Inflammatory macrophage treated with lipopolysaccharide for 1 hour (primary cell): ENCODE results near the gene UPK1B.
A peak's percentile ranks its signal among the peaks of the same experiment; 100 is the strongest.
"Not testable (repeated sequence)": the region's sequence is repeated elsewhere in the genome, so short reads cannot be mapped to it uniquely, and the experiment has no call there.

Experiments used
- DNase-seq, 2 donors: peaks; one replicate each; pipeline ENCODE4 v3.0.0-alpha.2; 2020 to 2022

UPK1B gene

GRCh38 chr3:119173325-119173724 is at the start of gene UPK1B:
TSS of gene UPK1B (plus strand) at chr3:119173598. CDS start at chr3:119186742, 13,144 bp downstream.
- no peak for DNase-seq

DNA sequence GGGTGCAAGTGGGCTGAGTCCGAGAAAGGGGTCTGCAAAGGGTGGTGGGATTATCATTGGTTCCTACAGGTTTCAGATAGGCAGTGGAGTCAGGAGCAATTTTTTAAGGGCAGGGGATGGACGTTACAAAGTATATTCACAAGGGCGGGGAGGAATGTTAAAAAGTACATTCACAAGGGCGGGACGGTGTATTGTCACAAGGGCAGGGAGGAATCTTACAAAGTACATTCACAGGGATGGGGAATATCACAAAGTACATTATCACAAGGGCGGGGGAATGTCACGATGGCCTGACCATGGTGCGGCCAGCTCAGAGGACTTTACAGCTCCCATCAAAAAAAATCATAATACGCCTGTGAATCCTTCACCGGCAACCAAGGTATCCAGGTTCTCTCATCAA is 48.1 kb upstream of the UPK1B start:
- DNase-seq = no peak

DNA sequence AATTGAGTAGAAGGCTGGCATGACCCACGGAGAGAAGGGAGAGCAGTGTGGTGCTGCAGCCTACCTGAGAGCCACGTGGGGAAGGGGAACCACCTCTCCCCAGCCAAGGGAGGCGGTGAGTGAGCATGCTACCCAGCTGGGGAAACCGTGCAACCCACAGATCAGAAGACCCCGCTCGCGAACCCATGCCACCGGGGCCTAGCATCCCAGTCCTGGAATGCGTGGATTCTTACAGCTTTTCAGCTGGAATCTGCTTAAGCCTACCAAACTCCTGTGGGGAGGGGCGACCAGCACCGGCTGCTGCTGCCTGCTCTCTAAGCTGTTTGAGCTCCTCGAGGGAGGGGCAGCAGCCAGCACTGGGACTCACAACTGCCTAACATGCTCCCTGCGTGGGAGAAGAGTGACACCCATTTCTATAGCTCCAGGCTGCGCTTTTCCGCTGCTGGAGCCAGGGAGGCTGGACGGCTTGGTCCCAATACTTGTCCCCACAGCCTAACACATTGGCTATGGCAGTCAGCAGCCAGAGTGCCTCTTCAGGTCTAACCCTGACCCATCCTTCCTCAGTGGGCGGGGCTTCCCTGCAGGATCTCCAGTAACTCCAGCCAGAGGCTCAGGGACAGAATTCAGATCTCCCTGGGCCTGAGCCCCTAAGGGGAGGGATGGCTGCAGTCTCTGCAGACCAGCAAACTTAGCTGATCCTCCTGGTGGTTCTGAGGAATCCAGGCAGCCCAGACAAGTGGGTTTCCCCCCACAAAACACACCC is 47.5 kb upstream of the UPK1B start:
- no peak for DNase-seq

DNA sequence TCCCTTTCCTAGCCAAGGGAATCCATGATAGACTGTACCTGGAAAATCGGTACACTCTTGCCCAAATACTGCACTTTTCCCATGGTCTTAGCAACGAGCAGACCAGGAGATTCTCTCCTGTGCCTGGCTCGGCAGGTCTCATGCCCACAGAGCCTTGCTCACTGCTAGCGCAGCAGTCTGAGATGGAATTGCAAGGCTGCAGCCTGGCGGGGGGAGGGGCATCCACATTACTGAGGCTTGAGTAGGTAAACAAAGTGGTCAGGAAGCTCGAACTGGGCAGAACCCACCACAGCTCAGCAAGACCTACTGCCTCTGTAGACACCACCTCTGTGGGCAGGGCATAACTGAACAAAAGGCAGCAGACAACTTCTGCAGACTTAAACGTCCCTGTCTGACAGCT is 43.1 kb upstream of the UPK1B start:
- DNase-seq = not testable (repeated sequence)

DNA sequence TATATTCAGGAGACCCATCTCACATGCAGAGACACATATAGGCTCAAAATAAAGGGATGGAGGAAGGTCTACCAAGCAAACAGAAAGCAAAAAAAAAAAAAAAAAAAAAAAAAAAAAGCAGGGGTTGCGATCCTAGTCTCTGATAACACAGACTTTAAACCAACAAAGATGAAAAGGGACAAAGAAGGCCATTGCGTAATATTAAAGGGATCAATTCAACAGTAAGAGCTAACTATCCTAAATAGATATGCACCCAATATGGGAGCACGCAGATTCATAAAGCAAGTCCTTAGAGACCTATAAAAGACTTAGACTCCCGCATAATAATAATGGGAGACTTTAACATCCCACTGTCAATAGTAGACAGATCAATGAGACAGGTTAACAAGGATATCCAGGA is 41.1 kb upstream of the UPK1B start:
- DNase-seq = not testable (repeated sequence)

DNA sequence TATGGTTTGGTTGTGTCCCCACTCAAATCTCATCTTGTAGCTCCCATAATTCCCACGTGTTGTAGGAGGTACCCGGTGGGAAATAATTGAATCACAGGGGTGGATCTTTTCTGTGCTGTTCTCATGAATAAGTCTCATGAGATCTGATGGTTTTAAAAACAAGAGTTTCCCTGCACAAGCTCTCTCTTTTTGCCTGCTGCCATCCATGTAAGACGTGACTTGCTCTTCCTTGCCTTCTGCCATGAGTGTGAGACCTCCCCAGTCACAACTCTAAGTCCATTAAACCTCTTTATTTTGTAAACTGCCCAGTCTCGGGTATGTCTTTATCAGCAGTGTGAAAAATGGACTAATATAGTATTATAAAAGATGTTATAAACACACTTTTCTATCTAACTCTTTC is 34.0 kb upstream of the UPK1B start:
- not testable (repeated sequence) for DNase-seq

GRCh38 chr3:119140466-119140865 is 32.9 kb upstream of the UPK1B start:
- DNase-seq = no peak

GRCh38 chr3:119145128-119145499 is 28.3 kb upstream of the UPK1B start:
- no peak for DNase-seq

- DNase-seq = peak in 1 of 2 donors; percentile 9
Observed at GRCh38 chr3:119145500-119146167, 27.8 kb upstream of the UPK1B start, which contains the start of gene TEX55. TSS of gene TEX55 (plus strand) at chr3:119146165. CDS start at chr3:119146190, 25 bp downstream.

DNA sequence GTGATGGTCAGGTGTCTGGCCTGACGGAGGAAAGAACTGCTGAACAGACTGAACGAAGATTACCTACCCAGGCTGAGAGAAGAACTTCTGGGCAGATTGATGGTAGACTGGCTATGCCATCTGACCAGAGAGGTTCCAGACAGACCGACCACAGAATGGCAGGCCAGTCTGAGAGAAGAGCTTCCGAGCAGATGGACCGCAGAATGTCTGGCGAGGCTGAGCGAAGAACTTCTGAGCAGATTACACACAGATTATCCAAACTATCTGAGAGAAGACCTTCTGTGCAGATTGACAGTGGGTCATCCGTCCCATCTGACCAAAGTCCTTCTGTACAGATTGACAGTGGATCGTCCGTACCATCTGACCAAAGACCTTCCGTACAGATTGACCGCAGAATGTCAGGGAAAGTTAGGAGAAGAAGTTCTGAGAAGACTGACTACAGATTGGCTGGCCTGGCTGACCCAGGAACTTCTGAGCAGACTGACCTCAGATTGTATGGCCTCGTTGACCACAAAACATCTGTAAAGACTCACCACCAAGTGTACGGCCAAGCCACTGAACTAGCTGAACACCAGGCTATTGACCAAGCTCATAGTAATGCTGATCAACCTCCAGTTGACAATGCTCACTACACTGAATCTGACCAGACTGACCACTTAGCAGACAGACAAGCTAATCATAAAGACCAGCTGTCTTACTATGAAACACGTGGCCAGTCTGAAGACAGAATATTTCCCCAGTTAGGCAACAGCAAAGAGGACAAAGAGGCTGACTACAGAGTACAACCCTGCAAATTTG is 26.6 kb upstream of the UPK1B start:
- no peak for DNase-seq

- no peak for DNase-seq
Observed at GRCh38 chr3:119147494-119147893, 25.9 kb upstream of the UPK1B start.

GRCh38 chr3:119148493-119149180 is 24.8 kb upstream of the UPK1B start:
- no peak for DNase-seq

- no peak for DNase-seq
Observed at GRCh38 chr3:119149484-119149883, 23.9 kb upstream of the UPK1B start.

GRCh38 chr3:119156868-119157267 is 16.5 kb upstream of the UPK1B start:
- no peak for DNase-seq

DNA sequence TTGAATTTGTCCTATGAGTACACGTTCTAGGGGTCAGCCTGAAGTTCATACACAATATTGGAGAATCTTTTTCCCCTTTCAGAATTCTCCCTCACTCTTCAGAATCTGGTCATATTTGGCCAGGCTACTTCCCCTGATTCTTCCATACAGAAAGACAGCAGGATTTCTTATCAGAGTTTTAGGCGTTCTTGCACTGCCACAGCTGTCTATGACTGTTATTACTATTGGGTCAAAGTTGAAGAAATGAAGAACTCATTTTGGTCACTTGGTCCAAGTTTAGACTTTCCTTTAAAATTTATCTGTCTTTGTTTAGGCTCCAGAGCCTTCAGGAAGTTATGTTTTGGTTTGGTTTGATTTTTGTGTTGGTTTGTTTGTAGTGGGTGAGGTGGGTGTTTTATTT is 15.4 kb upstream of the UPK1B start:
- no peak for DNase-seq

- DNase-seq = no peak
Observed at GRCh38 chr3:119160361-119160760, 13.0 kb upstream of the UPK1B start.

- DNase-seq = no peak
Observed at GRCh38 chr3:119160815-119161214, 12.6 kb upstream of the UPK1B start.

GRCh38 chr3:119161240-119161639 is 12.2 kb upstream of the UPK1B start:
- DNase-seq = no peak

- not testable (repeated sequence) for DNase-seq
Observed at GRCh38 chr3:119164745-119165144, 8.7 kb upstream of the UPK1B start.

DNA sequence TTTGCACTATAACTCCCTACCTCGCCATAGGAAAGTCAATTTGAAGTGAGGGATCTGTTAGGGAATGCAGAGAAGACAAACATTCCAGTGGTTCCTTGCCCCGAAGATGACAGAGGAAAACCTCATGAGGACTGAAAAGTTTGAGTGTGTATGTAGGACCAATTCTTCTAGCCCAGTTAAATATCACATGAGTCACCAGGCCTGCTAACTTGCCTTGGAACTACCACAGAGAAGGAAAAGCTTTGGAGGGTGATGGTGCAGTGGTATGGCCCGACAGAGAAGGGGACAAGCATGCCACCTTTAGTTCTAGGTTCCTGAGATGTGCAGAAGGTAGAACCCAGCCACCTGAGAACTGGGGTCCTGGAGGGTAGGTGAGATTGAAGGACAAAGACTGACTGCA is 2.6 kb upstream of the UPK1B start:
- no peak for DNase-seq

GRCh38 chr3:119175872-119176756 is 2.7 kb downstream of the UPK1B start:
- DNase-seq = no peak

- no peak for DNase-seq
Observed at GRCh38 chr3:119176778-119177177, 3.4 kb downstream of the UPK1B start.
